Measurements from ENCODE around the gene RAP1GDS1.
"Not testable (repeated sequence)": the region's sequence is repeated elsewhere in the genome, so short reads cannot be mapped to it uniquely, and the experiment has no call there.

RAP1GDS1 gene

GRCh38 chr4:98327694-98328093 is 66.5 kb downstream of the RAP1GDS1 start:
- no peak for ATAC-seq
- TF ChIP-seq ARNTL (CRISPR knock-in tag; IDR thresholded peaks at IDR 0.05; ENCODE audit: borderline replicate concordance, low read depth) (no peak), BACH2 (CRISPR knock-in tag; IDR thresholded peaks at IDR 0.05; ENCODE audit: borderline replicate concordance) (no peak), TSHZ2 (CRISPR knock-in tag; IDR thresholded peaks at IDR 0.05) (no peak), GLIS3 (CRISPR knock-in tag; IDR thresholded peaks at IDR 0.05) (no peak), PPARA (CRISPR knock-in tag; IDR thresholded peaks at IDR 0.05; ENCODE audit: borderline replicate concordance) (no peak), ESRRG (CRISPR knock-in tag; IDR thresholded peaks at IDR 0.05) (no peak), CREB5 (CRISPR knock-in tag; IDR thresholded peaks at IDR 0.05; ENCODE audit: low read depth) (no peak), ZNF8 (CRISPR knock-in tag; IDR thresholded peaks at IDR 0.05) (no peak)
- TF ChIP-seq, protein P1, sequence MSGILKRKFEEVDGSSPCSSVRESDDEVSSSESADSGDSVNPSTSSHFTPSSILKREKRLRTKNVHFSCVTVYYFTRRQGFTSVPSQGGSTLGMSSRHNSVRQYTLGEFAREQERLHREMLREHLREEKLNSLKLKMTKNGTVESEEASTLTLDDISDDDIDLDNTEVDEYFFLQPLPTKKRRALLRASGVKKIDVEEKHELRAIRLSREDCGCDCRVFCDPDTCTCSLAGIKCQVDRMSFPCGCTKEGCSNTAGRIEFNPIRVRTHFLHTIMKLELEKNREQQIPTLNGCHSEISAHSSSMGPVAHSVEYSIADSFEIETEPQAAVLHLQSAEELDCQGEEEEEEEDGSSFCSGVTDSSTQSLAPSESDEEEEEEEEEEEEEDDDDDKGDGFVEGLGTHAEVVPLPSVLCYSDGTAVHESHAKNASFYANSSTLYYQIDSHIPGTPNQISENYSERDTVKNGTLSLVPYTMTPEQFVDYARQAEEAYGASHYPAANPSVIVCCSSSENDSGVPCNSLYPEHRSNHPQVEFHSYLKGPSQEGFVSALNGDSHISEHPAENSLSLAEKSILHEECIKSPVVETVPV (CRISPR knock-in tag; IDR thresholded peaks at IDR 0.05): no peak

- not testable (repeated sequence) for ATAC-seq
Measured at GRCh38 chr4:98329879-98330640, 68.9 kb downstream of the RAP1GDS1 start.

DNA sequence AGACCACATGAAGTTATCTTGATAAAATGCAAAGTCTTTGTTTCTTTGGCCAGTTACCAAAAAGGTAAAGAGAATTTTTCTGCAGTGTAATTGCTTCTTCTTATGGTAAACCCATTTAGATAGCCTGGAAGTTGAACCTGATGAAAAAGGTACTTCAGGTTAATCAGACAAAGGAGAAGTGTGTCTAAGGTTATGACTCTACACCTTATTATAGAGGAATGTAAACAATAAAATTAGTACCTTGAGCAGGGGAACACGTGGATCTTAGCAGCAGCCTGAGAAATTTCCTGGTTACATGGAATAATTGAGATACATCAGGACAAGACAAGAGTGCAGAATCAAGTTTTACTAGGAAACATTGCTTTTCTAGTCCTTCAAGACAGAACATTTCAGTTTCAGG is 70.8 kb downstream of the RAP1GDS1 start:
- TF ChIP-seq ISL1 (CRISPR knock-in tag; IDR thresholded peaks at IDR 0.05) (no peak), TOX (CRISPR knock-in tag; IDR thresholded peaks at IDR 0.05; ENCODE audit: borderline replicate concordance) (no peak), PPARA (CRISPR knock-in tag; IDR thresholded peaks at IDR 0.05; ENCODE audit: borderline replicate concordance) (no peak), ZFP3 (CRISPR knock-in tag; IDR thresholded peaks at IDR 0.05) (no peak), ZNF565 (CRISPR knock-in tag; conservative IDR thresholded peaks at IDR 0.05; ENCODE audit: low read depth) (no peak), TCF4 (CRISPR knock-in tag; IDR thresholded peaks at IDR 0.05; ENCODE audit: borderline replicate concordance) (no peak)
- ATAC-seq: no peak

- ATAC-seq: no peak
- TF ChIP-seq ESRRG (CRISPR knock-in tag; IDR thresholded peaks at IDR 0.05) (no peak), PPARA (CRISPR knock-in tag; IDR thresholded peaks at IDR 0.05; ENCODE audit: borderline replicate concordance) (no peak)
Measured at GRCh38 chr4:98334461-98334860, 73.3 kb downstream of the RAP1GDS1 start.

DNA sequence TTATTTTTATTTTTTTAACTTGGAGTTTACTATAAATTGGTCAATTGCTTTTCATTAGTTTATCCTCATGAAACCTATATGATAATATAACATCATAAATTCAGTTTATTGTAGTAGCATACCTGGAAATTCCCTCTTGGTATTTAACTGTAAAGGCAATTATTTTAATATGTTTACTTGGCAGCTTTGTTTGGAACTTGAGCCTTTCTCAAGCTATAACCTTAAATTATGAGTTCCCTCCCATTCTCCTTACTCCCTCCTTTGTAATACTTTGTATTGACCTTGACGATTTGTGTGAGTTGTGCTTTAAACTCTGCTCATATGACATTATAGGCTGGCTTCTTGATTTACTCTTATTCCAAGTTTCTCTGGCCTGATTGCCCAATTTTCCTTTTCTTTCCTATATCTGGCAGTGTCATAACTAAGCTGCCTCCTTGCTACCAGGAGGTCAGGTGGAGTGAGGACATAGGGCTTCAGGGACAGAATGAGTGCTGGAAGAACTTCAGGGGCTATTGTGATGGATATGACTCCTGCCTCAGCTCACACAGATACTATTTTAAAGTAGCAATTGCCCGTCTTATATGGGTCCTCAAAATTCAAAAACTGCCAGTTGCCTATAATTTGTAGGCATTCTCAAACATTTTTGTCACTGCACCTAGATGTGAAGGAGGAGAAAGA is 77.7 kb downstream of the RAP1GDS1 start:
- ATAC-seq: no peak
- TF ChIP-seq RARB (CRISPR knock-in tag; IDR thresholded peaks at IDR 0.05) (no peak), ZFP30 (CRISPR knock-in tag; IDR thresholded peaks at IDR 0.05) (no peak), ZFP3 (CRISPR knock-in tag; IDR thresholded peaks at IDR 0.05) (no peak), TOX (CRISPR knock-in tag; IDR thresholded peaks at IDR 0.05; ENCODE audit: borderline replicate concordance) (no peak), ISL1 (CRISPR knock-in tag; IDR thresholded peaks at IDR 0.05) (no peak), ARNTL (CRISPR knock-in tag; IDR thresholded peaks at IDR 0.05; ENCODE audit: borderline replicate concordance, low read depth) (no peak)

DNA sequence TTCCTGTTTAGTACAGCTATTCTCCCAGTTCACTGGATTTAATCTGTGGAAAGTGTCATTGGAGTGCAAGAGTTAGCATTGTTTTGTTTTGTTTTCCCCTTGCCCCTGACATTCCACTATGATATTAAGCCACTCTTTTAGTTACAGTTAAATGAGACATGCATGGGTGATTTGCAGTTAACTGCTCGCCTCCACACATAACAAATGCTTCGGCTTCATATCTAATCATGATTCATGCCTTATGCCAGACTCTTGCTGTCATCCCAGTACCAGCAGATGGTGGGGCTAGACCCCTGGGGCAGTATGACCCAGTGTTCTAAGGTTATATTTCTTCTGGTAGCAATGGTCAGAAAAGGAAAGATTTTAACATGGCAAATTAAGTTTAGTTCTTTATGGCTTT is 80.1 kb downstream of the RAP1GDS1 start:
- ATAC-seq: peak; percentile 65
- TF ChIP-seq ISL1 (CRISPR knock-in tag; IDR thresholded peaks at IDR 0.05): peak; percentile 37
- TF ChIP-seq, protein P1 (CRISPR knock-in tag; IDR thresholded peaks at IDR 0.05): no peak

Measured in SK-N-SH treated with all-trans-retinoic acid at 6 μM for 48 hours (cell line).